ENCODE results near the gene LGSN. TPM values are rescaled to one million over a fixed set of nuclear protein-coding genes. Genes with fewer than 3 reads are reported as not detected.

Gene LGSN
- total and polyA plus RNA-seq, 2 of the 8 experiments (the other 6 are each of a cell fraction or from before 2014, with no cell fraction given), result 0.08 TPM; not detected in 1

DNA sequence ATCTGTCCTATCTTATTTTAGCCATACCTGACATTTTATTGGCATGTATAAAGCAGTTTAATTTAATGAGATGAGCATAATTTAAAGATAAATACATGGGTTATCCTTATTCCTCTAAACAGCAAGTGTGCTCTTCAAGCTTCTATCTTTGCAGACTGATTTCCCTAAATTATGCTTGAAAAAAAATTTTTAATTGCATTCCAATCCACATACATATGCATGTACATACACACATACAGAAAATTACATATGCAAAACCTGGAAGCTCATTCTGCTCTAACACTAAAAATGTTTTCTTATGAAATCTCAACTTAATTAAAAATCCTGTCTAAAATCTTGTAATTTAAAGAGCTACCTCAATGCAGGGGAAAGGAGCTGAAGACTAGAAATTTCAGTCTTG lies 73.2 kb downstream of the LGSN start:
- H3K4me1 ChIP-seq (replicated peaks in 1 of 4; ENCODE audit: control insufficient read depth in 3 of 4, insufficient read depth in 4 of 4, low read length in 3 of 4), result no peaks in the 10 kb centered on the region
- POLR2A ChIA-PET (ENCODE audit: partially characterized antibody), result no interaction called here

More for the DNA sequence above, 73.2 kb downstream of the LGSN start:
- Histone ChIP-seq H3K56ac (replicated peaks; ENCODE audit: insufficient read length, low read depth, low read length) (no peak overlapping the region), H3K9ac (replicated peaks in 1 of 4; ENCODE audit: extremely low read depth in 1 of 4, low read depth in 3 of 4, low read length in 3 of 4) (no peak overlapping the region), H3K36me3 (ENCODE audit: control insufficient read depth in 2 of 4, insufficient read depth in 4 of 4, low read length in 3 of 4) (no peaks in the 10 kb centered on the region), H3K9me3 (ENCODE audit: insufficient read depth in 2 of 2, low read depth in 1 of 2, low read length in 1 of 2) (no peaks in the 10 kb centered on the region), H2BK120ac (replicated peaks; ENCODE audit: low read depth, low read length) (no peak overlapping the region), H2BK12ac (ENCODE audit: low read depth, low read length) (no peak overlapping the region), H3K79me1 (ENCODE audit: low read depth, low read length) (no peaks in the 10 kb centered on the region), H3K23ac (ENCODE audit: insufficient read length) (no peak overlapping the region), H3K4me2 (ENCODE audit: insufficient read depth in 1 of 2, low read depth in 2 of 2, low read length in 2 of 2) (no peak overlapping the region), H2AFZ (ENCODE audit: low read length) (no peak overlapping the region), H3K23me2 (ENCODE audit: low read depth, low read length) (no peaks in the 10 kb centered on the region), H2BK15ac (ENCODE audit: low read length) (no peak overlapping the region), H3K14ac (ENCODE audit: insufficient read length) (no peak overlapping the region), H3K27me3 (replicated peaks in 1 of 4; ENCODE audit: control insufficient read depth in 3 of 4, extremely low read depth in 1 of 4, insufficient read depth in 3 of 4, low read length in 3 of 4) (no peaks in the 10 kb centered on the region), H4K5ac (ENCODE audit: insufficient read length, low read depth, low read length) (no peak overlapping the region), H2BK20ac (ENCODE audit: low read length) (no peak overlapping the region), H3K4ac (replicated peaks; ENCODE audit: insufficient read length, low read depth, low read length) (no peak overlapping the region), H4K91ac (replicated peaks; ENCODE audit: insufficient read length, low read length) (no peak overlapping the region), H3K27ac (ENCODE audit: low read depth, low read length) (no peak overlapping the region), H3K79me2 (ENCODE audit: control insufficient read depth in 1 of 2, insufficient read depth in 2 of 2, low read length in 2 of 2) (no peaks in the 10 kb centered on the region), H3K18ac (ENCODE audit: extremely low read depth, low read length) (no peak overlapping the region), H2AK5ac (ENCODE audit: low read depth, low read length) (no peak overlapping the region), H4K20me1 (replicated peaks in 1 of 2; ENCODE audit: control insufficient read depth in 1 of 2, insufficient read depth in 2 of 2, low read length in 2 of 2) (no peaks in the 10 kb centered on the region), H2BK5ac (ENCODE audit: low read depth, low read length) (no peak overlapping the region), H3K4me3 (ENCODE audit: extremely low read depth in 1 of 4, insufficient read depth in 2 of 4, low read depth in 3 of 4, low read length in 4 of 4) (no peak overlapping the region), H4K8ac (ENCODE audit: extremely low read depth, insufficient read depth, low read length) (no peak overlapping the region)
- TF ChIP-seq ASH2L (IDR thresholded peaks at IDR 0.05; ENCODE audit: low read length), result no peak
- TF ChIP-seq TCF12 (IDR thresholded peaks at IDR 0.05; ENCODE audit: low read depth, low read length), result no peak
- TF ChIP-seq, protein P1, sequence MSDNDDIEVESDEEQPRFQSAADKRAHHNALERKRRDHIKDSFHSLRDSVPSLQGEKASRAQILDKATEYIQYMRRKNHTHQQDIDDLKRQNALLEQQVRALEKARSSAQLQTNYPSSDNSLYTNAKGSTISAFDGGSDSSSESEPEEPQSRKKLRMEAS (IDR thresholded peaks at IDR 0.05), result no peak
- TF ChIP-seq KDM5A (IDR thresholded peaks at IDR 0.05; ENCODE audit: low read length), result no peak
- TF ChIP-seq POU5F1 (IDR thresholded peaks at IDR 0.05; ENCODE audit: low read depth, low read length), result no peak
- TF ChIP-seq MAFK (IDR thresholded peaks at IDR 0.05; ENCODE audit: low read depth, low read length), result no peak
- TF ChIP-seq CBX5 (IDR thresholded peaks at IDR 0.05; ENCODE audit: low read depth, low read length), result no peak
- no peak for TF ChIP-seq RXRA (IDR thresholded peaks at IDR 0.05; ENCODE audit: insufficient read depth, low read depth, low read length)
- no peak for TF ChIP-seq CHD2 (IDR thresholded peaks at IDR 0.05; ENCODE audit: low read length)
- TF ChIP-seq, protein P2, sequence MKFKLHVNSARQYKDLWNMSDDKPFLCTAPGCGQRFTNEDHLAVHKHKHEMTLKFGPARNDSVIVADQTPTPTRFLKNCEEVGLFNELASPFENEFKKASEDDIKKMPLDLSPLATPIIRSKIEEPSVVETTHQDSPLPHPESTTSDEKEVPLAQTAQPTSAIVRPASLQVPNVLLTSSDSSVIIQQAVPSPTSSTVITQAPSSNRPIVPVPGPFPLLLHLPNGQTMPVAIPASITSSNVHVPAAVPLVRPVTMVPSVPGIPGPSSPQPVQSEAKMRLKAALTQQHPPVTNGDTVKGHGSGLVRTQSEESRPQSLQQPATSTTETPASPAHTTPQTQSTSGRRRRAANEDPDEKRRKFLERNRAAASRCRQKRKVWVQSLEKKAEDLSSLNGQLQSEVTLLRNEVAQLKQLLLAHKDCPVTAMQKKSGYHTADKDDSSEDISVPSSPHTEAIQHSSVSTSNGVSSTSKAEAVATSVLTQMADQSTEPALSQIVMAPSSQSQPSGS (IDR thresholded peaks at IDR 0.05; ENCODE audit: low read length), result no peak
- TF ChIP-seq, protein P3, sequence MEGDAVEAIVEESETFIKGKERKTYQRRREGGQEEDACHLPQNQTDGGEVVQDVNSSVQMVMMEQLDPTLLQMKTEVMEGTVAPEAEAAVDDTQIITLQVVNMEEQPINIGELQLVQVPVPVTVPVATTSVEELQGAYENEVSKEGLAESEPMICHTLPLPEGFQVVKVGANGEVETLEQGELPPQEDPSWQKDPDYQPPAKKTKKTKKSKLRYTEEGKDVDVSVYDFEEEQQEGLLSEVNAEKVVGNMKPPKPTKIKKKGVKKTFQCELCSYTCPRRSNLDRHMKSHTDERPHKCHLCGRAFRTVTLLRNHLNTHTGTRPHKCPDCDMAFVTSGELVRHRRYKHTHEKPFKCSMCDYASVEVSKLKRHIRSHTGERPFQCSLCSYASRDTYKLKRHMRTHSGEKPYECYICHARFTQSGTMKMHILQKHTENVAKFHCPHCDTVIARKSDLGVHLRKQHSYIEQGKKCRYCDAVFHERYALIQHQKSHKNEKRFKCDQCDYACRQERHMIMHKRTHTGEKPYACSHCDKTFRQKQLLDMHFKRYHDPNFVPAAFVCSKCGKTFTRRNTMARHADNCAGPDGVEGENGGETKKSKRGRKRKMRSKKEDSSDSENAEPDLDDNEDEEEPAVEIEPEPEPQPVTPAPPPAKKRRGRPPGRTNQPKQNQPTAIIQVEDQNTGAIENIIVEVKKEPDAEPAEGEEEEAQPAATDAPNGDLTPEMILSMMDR (IDR thresholded peaks at IDR 0.05; ENCODE audit: control extremely low read depth in 1 of 3, insufficient read depth in 1 of 3, low read depth in 1 of 3, low read length in 3 of 3), result no peak
- CTCF ChIA-PET (ENCODE audit: partially characterized antibody), result interaction anchor here (0.6 to 2.4 kb wide), 18 partner anchors 9 to 470 kb away, joined by 3 to 11 read pairs (median 3); no protein-coding TSS in a partner anchor
- DNase-seq (ENCODE audit: low read depth in 1 of 2, low spot score in 2 of 2) (no peak), FAIRE-seq (no peak)

All from H1 (cell line).